ENCODE data around the gene CCDC177.
A peak's percentile ranks its signal among the peaks of the same experiment; 100 is the strongest.

Gene CCDC177

DNA sequence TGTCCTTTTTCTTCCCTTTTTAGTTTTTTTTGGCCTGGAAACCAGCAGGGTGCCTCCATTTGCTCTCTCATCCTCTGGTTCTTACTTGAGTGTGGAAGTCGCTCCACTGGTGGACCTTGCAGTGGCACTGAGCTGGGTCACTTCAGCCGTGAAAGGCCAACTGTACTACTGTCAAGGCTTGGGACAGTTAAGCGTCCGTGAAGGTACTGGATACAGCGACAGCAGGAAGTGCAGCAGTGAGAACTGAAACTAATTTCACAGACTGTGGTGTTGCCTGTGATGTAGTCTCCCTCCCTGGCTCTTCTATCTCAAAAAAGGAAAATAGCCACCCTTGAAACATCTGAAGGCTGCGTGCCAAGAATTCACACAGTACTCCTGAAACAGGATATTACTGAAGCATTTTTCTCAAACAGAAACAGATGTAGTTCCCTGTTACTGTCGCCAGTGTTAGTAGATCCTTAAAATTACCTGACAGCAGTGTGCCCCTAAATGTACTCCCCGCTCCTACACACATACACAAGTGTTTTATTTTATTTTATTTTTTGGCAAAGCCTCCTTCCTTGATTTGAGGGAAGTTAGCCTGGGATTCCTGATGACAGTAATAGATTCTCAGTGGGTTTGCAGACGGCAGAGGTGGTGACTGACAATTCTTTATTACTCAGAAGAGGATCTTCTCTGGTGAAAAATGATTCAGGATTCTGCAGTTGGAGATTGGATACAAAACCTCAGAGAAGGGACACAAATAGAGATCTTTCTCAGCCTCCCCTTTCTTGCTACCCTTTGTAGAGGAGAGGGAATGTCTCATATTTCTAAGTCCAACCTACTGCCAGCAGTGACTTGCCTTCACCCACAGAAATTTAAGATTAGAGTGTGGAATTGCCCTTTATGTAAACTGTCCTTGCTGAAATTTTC, 41.1 kb upstream of the CCDC177 start:
- peak; percentile 69 for DNase-seq (ENCODE audit: low spot score)
- TF ChIP-seq, protein P1, sequence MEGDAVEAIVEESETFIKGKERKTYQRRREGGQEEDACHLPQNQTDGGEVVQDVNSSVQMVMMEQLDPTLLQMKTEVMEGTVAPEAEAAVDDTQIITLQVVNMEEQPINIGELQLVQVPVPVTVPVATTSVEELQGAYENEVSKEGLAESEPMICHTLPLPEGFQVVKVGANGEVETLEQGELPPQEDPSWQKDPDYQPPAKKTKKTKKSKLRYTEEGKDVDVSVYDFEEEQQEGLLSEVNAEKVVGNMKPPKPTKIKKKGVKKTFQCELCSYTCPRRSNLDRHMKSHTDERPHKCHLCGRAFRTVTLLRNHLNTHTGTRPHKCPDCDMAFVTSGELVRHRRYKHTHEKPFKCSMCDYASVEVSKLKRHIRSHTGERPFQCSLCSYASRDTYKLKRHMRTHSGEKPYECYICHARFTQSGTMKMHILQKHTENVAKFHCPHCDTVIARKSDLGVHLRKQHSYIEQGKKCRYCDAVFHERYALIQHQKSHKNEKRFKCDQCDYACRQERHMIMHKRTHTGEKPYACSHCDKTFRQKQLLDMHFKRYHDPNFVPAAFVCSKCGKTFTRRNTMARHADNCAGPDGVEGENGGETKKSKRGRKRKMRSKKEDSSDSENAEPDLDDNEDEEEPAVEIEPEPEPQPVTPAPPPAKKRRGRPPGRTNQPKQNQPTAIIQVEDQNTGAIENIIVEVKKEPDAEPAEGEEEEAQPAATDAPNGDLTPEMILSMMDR (IDR thresholded peaks at IDR 0.05; ENCODE audit: extremely low read depth, missing control alignments): no peak

- DNase-seq (ENCODE audit: low spot score): no peak
- TF ChIP-seq, protein P1 (IDR thresholded peaks at IDR 0.05; ENCODE audit: extremely low read depth, missing control alignments): no peak
Measured at GRCh38 chr14:69615121-69615495, 40.4 kb upstream of the CCDC177 start.

DNA sequence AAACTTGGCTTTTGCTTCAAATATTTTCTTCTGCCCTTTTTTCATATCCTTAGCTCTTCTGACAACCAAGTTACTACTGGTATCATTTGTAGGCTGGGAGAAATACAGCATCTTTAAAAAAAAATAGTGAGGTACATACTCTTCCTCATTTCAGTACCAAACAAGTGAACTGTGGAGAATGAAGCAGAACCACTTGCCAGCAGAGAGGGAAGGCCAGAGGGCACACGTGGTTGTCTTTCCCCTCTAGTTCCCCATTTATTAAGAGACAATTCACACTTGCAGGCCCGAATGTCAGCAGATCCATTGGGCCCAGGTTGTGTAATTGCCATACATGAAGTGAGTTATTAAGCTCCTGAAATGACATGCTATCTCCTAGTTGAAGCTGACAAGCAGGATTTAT, 39.9 kb upstream of the CCDC177 start:
- TF ChIP-seq, protein P1 (IDR thresholded peaks at IDR 0.05; ENCODE audit: extremely low read depth, missing control alignments): no peak
- DNase-seq (ENCODE audit: low spot score): no peak

GRCh38 chr14:69613312-69614073, 38.8 kb upstream of the CCDC177 start:
- TF ChIP-seq, protein P1 (IDR thresholded peaks at IDR 0.05; ENCODE audit: extremely low read depth, missing control alignments): no peak
- DNase-seq (ENCODE audit: low spot score): no peak

- DNase-seq (ENCODE audit: low spot score): no peak
- TF ChIP-seq, protein P1 (IDR thresholded peaks at IDR 0.05; ENCODE audit: extremely low read depth, missing control alignments): no peak
Measured at GRCh38 chr14:69612783-69613130, 38.1 kb upstream of the CCDC177 start.

GRCh38 chr14:69612014-69612782, 37.5 kb upstream of the CCDC177 start:
- TF ChIP-seq, protein P1 (IDR thresholded peaks at IDR 0.05; ENCODE audit: extremely low read depth, missing control alignments): no peak
- no peak for DNase-seq (ENCODE audit: low spot score)
